IMR-90 (cell line): Measurements from ENCODE around the gene RTBDN. TPM values are rescaled to one million over a fixed set of nuclear protein-coding genes. Genes with fewer than 3 reads are reported as not detected.

Source experiments
- ATAC-seq: fragments of 200-7000 bp; cut with Tn5 transposase; 2 replicates; pipeline ENCODE4 v1.9.1; 2020; ENCODE audit warnings: low read depth, mild to moderate bottlenecking, moderate library complexity
- BruUV-seq: library from RNA; stranded (reverse); fragments of 400-500 nt; replicated peaks from 2 replicates; lab custom pipeline; 2021; lab: Mats Ljungman, UMichigan
- CTCF ChIA-PET: fragments of 300-600 bp; formaldehyde crosslinking; extraction: SDS; loops from one replicate; lab custom pipeline; 2021; ENCODE audit warnings: antibody characterized with exemption; lab: Yijun Ruan, JAX
- POLR2A ChIA-PET: fragments of 300-600 bp; sonication (Branson Sonifier 250); formaldehyde crosslinking; loops from one replicate; lab custom pipeline; 2022; ENCODE audit warnings: antibody characterized with exemption; ENCODE audit not compliant: unreplicated experiment; lab: Charles Lee
- DNase-seq: peaks from one replicate; pipeline ENCODE4 v3.0.0; 2013
- H2AFZ ChIP-seq: replicated peaks from 2 replicates; pipeline ENCODE3; 2013; ENCODE audit warnings: low read length, mild to moderate bottlenecking; ENCODE audit not compliant: poor library complexity
- H2AK5ac ChIP-seq: 2 replicates; pipeline ENCODE4 v1.6.1; 2013; ENCODE audit warnings: low read depth, low read length, inconsistent platforms
- H2AK9ac ChIP-seq: replicated peaks from 2 replicates; pipeline ENCODE3; 2013; ENCODE audit warnings: mild to moderate bottlenecking, low read depth, low read length, moderate library complexity; ENCODE audit not compliant: poor library complexity
- H2BK120ac ChIP-seq: 2 replicates; pipeline ENCODE4 v1.6.1; 2013; ENCODE audit warnings: low read depth, low read length, inconsistent platforms
- H2BK15ac ChIP-seq: 3 replicates; pipeline ENCODE4 v1.6.1; 2013; ENCODE audit warnings: low read depth, low read length, inconsistent platforms
- H2BK20ac ChIP-seq: 2 replicates; pipeline ENCODE4 v1.6.1; 2013; ENCODE audit warnings: low read depth, mild to moderate bottlenecking, inconsistent platforms, low read length, moderate library complexity
- H2BK5ac ChIP-seq: 2 replicates; pipeline ENCODE4 v1.6.1; 2013; ENCODE audit warnings: mild to moderate bottlenecking, low read depth, low read length, inconsistent platforms; ENCODE audit not compliant: poor library complexity, severe bottlenecking
- H3K14ac ChIP-seq: replicated peaks from 2 replicates; pipeline ENCODE4 v1.6.1; 2013; ENCODE audit warnings: low read depth, low read length, inconsistent platforms
- H3K18ac ChIP-seq: 2 replicates; pipeline ENCODE4 v1.6.1; 2013; ENCODE audit warnings: low read depth, low read length, control low read depth
- H3K23ac ChIP-seq: 2 replicates; pipeline ENCODE4 v1.6.1; 2013; ENCODE audit warnings: low read depth, low read length, inconsistent platforms
- H3K27ac ChIP-seq: 2 replicates; pipeline ENCODE4 v1.5.1; 2013; ENCODE audit warnings: mild to moderate bottlenecking, control low read depth, low read length; ENCODE audit not compliant: insufficient read depth
- H3K27me3 ChIP-seq: 2 replicates; pipeline ENCODE4 v1.6.1; 2013; ENCODE audit warnings: low read length; ENCODE audit not compliant: control insufficient read depth, insufficient read depth
- H3K36me3 ChIP-seq: 2 replicates; pipeline ENCODE4 v1.6.1; 2013; ENCODE audit warnings: low read length, mixed read lengths; ENCODE audit not compliant: control insufficient read depth, insufficient read depth
- H3K4ac ChIP-seq: 2 replicates; pipeline ENCODE4 v1.6.1; 2013; ENCODE audit warnings: low read depth, low read length, inconsistent platforms
- H3K4me1 ChIP-seq: 2 replicates; pipeline ENCODE4 v1.6.1; 2013; ENCODE audit warnings: low read length, mixed read lengths; ENCODE audit not compliant: control insufficient read depth, insufficient read depth
- H3K4me2 ChIP-seq: 2 replicates; pipeline ENCODE4 v1.6.1; 2013; ENCODE audit warnings: low read depth, mild to moderate bottlenecking, control low read depth, low read length, moderate library complexity
- H3K4me3 ChIP-seq: 2 replicates; pipeline ENCODE4 v1.5.1; 2013; ENCODE audit warnings: low read depth, mild to moderate bottlenecking, control low read depth, low read length, moderate library complexity; ENCODE audit not compliant: insufficient read depth
- H3K56ac ChIP-seq: 2 replicates; pipeline ENCODE4 v1.6.1; 2013; ENCODE audit warnings: low read length, inconsistent platforms; ENCODE audit not compliant: insufficient read depth; ENCODE audit errors: extremely low read depth
- H3K79me1 ChIP-seq, 2 experiments: 2 replicates each; pipeline ENCODE4 v1.6.1; 2013; ENCODE audit warnings: low read length in 2 of 2, inconsistent platforms in 1 of 2, low read depth in 1 of 2
- H3K9ac ChIP-seq: 2 replicates; pipeline ENCODE4 v1.6.1; 2013; ENCODE audit warnings: low read depth, low read length, control low read depth
- H3K9me1 ChIP-seq: 2 replicates; pipeline ENCODE4 v1.6.1; 2013; ENCODE audit warnings: low read length, inconsistent platforms; ENCODE audit not compliant: insufficient read depth
- H3K9me3 ChIP-seq: 2 replicates; pipeline ENCODE4 v1.6.1; 2013; ENCODE audit warnings: low read length; ENCODE audit not compliant: control insufficient read depth, insufficient read depth
- H4K20me1 ChIP-seq: 2 replicates; pipeline ENCODE4 v1.6.1; 2013; ENCODE audit warnings: low read length, inconsistent platforms; ENCODE audit not compliant: insufficient read depth
- H4K5ac ChIP-seq: 2 replicates; pipeline ENCODE4 v1.6.1; 2013; ENCODE audit warnings: mild to moderate bottlenecking, low read depth, low read length, control low read depth
- H4K8ac ChIP-seq, 2 experiments: 2 replicates each; pipeline ENCODE4 v1.6.1; 2013; ENCODE audit warnings: low read depth in 2 of 2, low read length in 2 of 2, control low read depth in 1 of 2, inconsistent platforms in 1 of 2
- H4K91ac ChIP-seq: 2 replicates; pipeline ENCODE4 v1.6.1; 2013; ENCODE audit warnings: low read depth, low read length, inconsistent platforms; ENCODE audit not compliant: insufficient read depth
- CHD1 ChIP-seq: IDR thresholded peaks from 2 replicates; pipeline ENCODE4 v1.6.1; 2012; ENCODE audit warnings: low read depth, low read length, improper control_type of control experiment
- CTCF ChIP-seq: conservative IDR thresholded peaks from 2 replicates; pipeline ENCODE4 v1.5.1; 2012; ENCODE audit warnings: mild to moderate bottlenecking, low read depth, low read length, improper control_type of control experiment
- ELK1 ChIP-seq: fragments of 150-350 bp; IDR thresholded peaks from 2 replicates; pipeline ENCODE4 v1.6.1; 2016; ENCODE audit warnings: low read depth, mild to moderate bottlenecking, low read length, moderate library complexity, borderline replicate concordance
- MAZ ChIP-seq: IDR thresholded peaks from 2 replicates; pipeline ENCODE4 v1.6.1; 2012; ENCODE audit warnings: low read depth, mild to moderate bottlenecking, low read length, improper control_type of control experiment, moderate library complexity, borderline replicate concordance
- MXI1 ChIP-seq: IDR thresholded peaks from 2 replicates; pipeline ENCODE4 v1.6.1; 2012; ENCODE audit warnings: low read depth, mild to moderate bottlenecking, low read length, moderate library complexity, borderline replicate concordance
- POLR2A ChIP-seq: IDR thresholded peaks from 2 replicates; pipeline ENCODE4 v1.6.1; 2012; ENCODE audit warnings: mild to moderate bottlenecking, low read depth, low read length
- RAD21 ChIP-seq: IDR thresholded peaks from 2 replicates; pipeline ENCODE4 v1.6.1; 2012; ENCODE audit warnings: low read length, improper control_type of control experiment
- RCOR1 ChIP-seq: IDR thresholded peaks from 2 replicates; pipeline ENCODE4 v1.6.1; 2012; ENCODE audit warnings: mild to moderate bottlenecking, low read length, improper control_type of control experiment; ENCODE audit not compliant: insufficient replicate concordance
- SMC3 ChIP-seq: fragments of 150-350 bp; IDR thresholded peaks from 2 replicates; pipeline ENCODE4 v1.6.1; 2016; ENCODE audit warnings: low read depth, mild to moderate bottlenecking, antibody characterized with exemption, low read length, moderate library complexity
- USF2 ChIP-seq: fragments of 150-350 bp; IDR thresholded peaks from 2 replicates; pipeline ENCODE4 v1.6.1; 2017; ENCODE audit warnings: mild to moderate bottlenecking, antibody characterized with exemption, low read length, low read depth
- WGBS, 2 experiments: methylation state at CpG; one replicate each; pipeline versions ENCODE4 v1.1.5 to v1.1.7; 2013; ENCODE audit warnings: missing lambda C conversion rate in 2 of 2; ENCODE audit not compliant: insufficient read length in 1 of 2; ENCODE audit errors: extremely low coverage in 2 of 2; 5-methylcytosine and 5-hydroxymethylcytosine counted together
- dilution Hi-C: fragments of 300-500 bp; cut with HindIII; formaldehyde crosslinking; loops from one replicate; pipeline ENCODE4 v1.14.3; 2018; ENCODE audit warnings: low sequenced_read_pairs; ENCODE audit not compliant: unreplicated experiment
- in situ Hi-C: fragments of 300-500 bp; cut with MboI; formaldehyde crosslinking; loops from 3 replicates; pipeline ENCODE4 v1.14.3; 2019; ENCODE audit warnings: low sequenced_read_pairs, inconsistent platforms, mixed read lengths
- intact Hi-C: fragments of 100-400 bp; cut with micrococcal nuclease; formaldehyde crosslinking; loops from 2 replicates; pipeline ENCODE4 v1.10.0; 2022
- polyA plus RNA-seq, 3 experiments: library from polyadenylated mRNA; depleted of rRNA; stranded (reverse); fragments of >200 nt; gene quantifications; 2 replicates each; pipeline ENCODE4 v1.2.3, GENCODE V29; 2012; ENCODE audit warnings: low replicate concordance in 1 of 3
- total RNA-seq: library from RNA; depleted of rRNA; stranded (reverse); fragments of >200 nt; gene quantifications from 2 replicates; pipeline ENCODE4 v1.2.3, GENCODE V29; 2012

RTBDN gene
- total and polyA plus RNA-seq, 2 of the 4 experiments (the other 2 are of a cell fraction), result 0.07 TPM; not detected in 1

GRCh38 chr19:12796146-12797071 lies 38.0 kb downstream of the RTBDN start:
- peak overlapping the region; percentile 86 for H2AK9ac ChIP-seq
- H2AK5ac ChIP-seq, result peak overlapping the region; percentile 27; the same call in 1 of the 2 replicates
- no peak overlapping the region for H3K23ac ChIP-seq
- no peaks in the 10 kb centered on the region for H3K9me3 ChIP-seq
- intact Hi-C loops (loop anchor here (1.0 kb wide), 5 partner anchors 19 to 120 kb away; no protein-coding TSS in a partner anchor), dilution Hi-C loops (no loop called here), in situ Hi-C loops (loop anchor here (25.0 kb wide), 1 partner anchor 1041 kb away; no protein-coding TSS in a partner anchor)
- no peaks in the 10 kb centered on the region for H3K27me3 ChIP-seq
- H4K20me1 ChIP-seq, result peaks cover 19% of the 10 kb centered on the region
- H4K5ac ChIP-seq, result no peak overlapping the region
- H3K4me3 ChIP-seq, result no peak overlapping the region
- DNase-seq, result peak; percentile 81
- H3K14ac ChIP-seq, result no peak overlapping the region
- H3K79me1 ChIP-seq, result peaks cover 4 to 36% of the 10 kb centered on the region in 2 experiments; a peak in 3 of 4 replicates
- no peak overlapping the region for H2BK120ac ChIP-seq
- H3K56ac ChIP-seq, result no peak overlapping the region
- H3K4ac ChIP-seq, result peak overlapping the region; percentile 19
- TF ChIP-seq POLR2A (peak; percentile 76; the same call in 1 of the 2 replicates), SMC3 (peak; percentile 94), CHD1 (peak; percentile 72; the same call in 1 of the 2 replicates), MXI1 (no peak), RCOR1 (no peak), MAZ (peak; percentile 51; the same call in 1 of the 2 replicates), CTCF (peak; percentile 98; the same call in 1 of the 2 replicates), RAD21 (peak; percentile 99), ELK1 (no peak), USF2 (no peak)
- no peaks in the 10 kb centered on the region for H3K9me1 ChIP-seq
- no peak overlapping the region for H3K18ac ChIP-seq
- H2AFZ ChIP-seq, result peak overlapping the region; percentile 69
- H3K36me3 ChIP-seq, result peaks cover 9% of the 10 kb centered on the region
- peak overlapping the region in 1 of 2 experiments; percentile 37; a peak in 1 of 4 replicates for H4K8ac ChIP-seq
- H2BK20ac ChIP-seq, result no peak overlapping the region
- H3K9ac ChIP-seq, result no peak overlapping the region
- H3K27ac ChIP-seq, result no peak overlapping the region
- 19% methylated on average over 3 of the region's 18 CpGs; no CpG with 5 or more reads in 1 of the 2 experiments for WGBS, 2 experiments
- no TSS peak for BruUV-seq
- no peak overlapping the region for H4K91ac ChIP-seq
- H2BK5ac ChIP-seq, result no peak overlapping the region
- H3K4me1 ChIP-seq, result peaks cover 6% of the 10 kb centered on the region
- H3K4me2 ChIP-seq, result no peak overlapping the region
- ChIA-PET POLR2A (no interaction called here), CTCF (interaction anchor here (0.6 to 4.1 kb wide), 9 partner anchors 14 to 218 kb away, joined by 3 to 30 read pairs (median 5); no protein-coding TSS in a partner anchor)
- peak; percentile 38 for ATAC-seq
- no peak overlapping the region for H2BK15ac ChIP-seq
